Ectodermal cell (in vitro differentiated cells): ENCODE measurements around the gene CIBAR2.

ENCODE experiments used
- H3K27ac ChIP-seq: 2 replicates; pipeline ENCODE4 v1.7.0; 2013; ENCODE audit warnings: mild to moderate bottlenecking, low read depth, low read length; ENCODE audit not compliant: insufficient read depth, poor library complexity, severe bottlenecking
- H3K27me3 ChIP-seq: 2 replicates; pipeline ENCODE4 v1.7.0; 2013; ENCODE audit warnings: mild to moderate bottlenecking, low read length; ENCODE audit not compliant: insufficient read depth, control insufficient read depth, poor library complexity, severe bottlenecking
- H3K36me3 ChIP-seq: one replicate; pipeline ENCODE4 v1.7.0; 2013; ENCODE audit warnings: low read length; ENCODE audit not compliant: control insufficient read depth, insufficient read depth
- H3K4me1 ChIP-seq: one replicate; pipeline ENCODE4 v1.7.0; 2013; ENCODE audit warnings: low read length; ENCODE audit not compliant: control insufficient read depth, insufficient read depth
- H3K4me3 ChIP-seq: 2 replicates; pipeline ENCODE4 v1.7.0; 2013; ENCODE audit warnings: low read depth, low read length, control low read depth; ENCODE audit not compliant: insufficient read depth
- H3K9me3 ChIP-seq: 2 replicates; pipeline ENCODE4 v1.7.0; 2013; ENCODE audit warnings: mild to moderate bottlenecking, low read length, moderate library complexity; ENCODE audit not compliant: control insufficient read depth
- WGBS, 2 experiments: methylation state at CpG; one replicate each; pipeline ENCODE4 v1.1.7; 2013; ENCODE audit warnings: missing lambda C conversion rate in 2 of 2; 5-methylcytosine and 5-hydroxymethylcytosine counted together

CIBAR2 gene

DNA sequence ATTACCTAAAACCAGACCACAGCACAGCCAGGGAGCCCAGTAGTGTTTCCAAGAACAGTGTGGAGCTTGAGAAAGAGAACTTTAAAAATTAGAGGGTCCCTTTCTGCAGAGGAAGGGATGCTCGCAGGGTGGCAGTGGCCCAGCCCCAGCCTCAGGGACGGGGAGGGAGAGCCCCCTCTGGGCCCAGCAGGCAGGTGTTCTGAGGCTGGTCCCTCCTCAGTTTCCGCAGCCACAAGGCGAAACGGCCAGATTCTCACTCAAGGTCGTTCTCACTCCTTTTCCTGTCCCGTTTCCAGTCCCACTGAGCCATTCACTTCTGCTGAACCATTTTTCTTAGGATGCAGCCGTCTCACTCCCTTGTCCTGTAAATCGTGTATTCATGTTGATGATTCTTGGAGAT, 20.0 kb downstream of the CIBAR2 start:
- Histone ChIP-seq H3K27me3 (no peaks in the 10 kb centered on the region), H3K9me3 (no peaks in the 10 kb centered on the region), H3K27ac (no peak overlapping the region), H3K4me3 (no peak overlapping the region), H3K36me3 (no peaks in the 10 kb centered on the region), H3K4me1 (peaks cover 4% of the 10 kb centered on the region)
- WGBS, 2 experiments: 87 to 90% methylated on average over 9 of the region's 9 CpGs

DNA sequence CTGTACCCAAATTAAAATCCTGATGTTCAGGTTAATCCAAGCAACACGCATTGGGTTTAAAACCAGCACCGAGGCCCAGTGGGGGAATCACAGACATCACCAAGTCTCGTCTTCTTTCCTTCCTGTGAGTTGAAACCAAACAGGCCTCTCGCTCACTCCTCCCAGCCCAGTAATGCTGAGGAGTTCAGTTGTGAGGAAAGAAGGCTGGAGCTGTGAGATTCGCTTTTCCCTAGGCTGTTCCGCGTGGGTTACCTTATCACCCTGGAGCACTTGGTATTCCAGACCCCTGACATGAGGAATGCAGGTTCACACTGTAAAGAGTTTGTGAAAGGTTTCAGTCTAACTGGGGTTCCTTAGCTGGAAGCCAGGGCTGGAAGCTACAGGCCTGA, 20.8 kb downstream of the CIBAR2 start:
- 90 to 92% methylated on average over 7 of the region's 7 CpGs for WGBS, 2 experiments
- Histone ChIP-seq H3K36me3 (no peaks in the 10 kb centered on the region), H3K27ac (no peak overlapping the region)

DNA sequence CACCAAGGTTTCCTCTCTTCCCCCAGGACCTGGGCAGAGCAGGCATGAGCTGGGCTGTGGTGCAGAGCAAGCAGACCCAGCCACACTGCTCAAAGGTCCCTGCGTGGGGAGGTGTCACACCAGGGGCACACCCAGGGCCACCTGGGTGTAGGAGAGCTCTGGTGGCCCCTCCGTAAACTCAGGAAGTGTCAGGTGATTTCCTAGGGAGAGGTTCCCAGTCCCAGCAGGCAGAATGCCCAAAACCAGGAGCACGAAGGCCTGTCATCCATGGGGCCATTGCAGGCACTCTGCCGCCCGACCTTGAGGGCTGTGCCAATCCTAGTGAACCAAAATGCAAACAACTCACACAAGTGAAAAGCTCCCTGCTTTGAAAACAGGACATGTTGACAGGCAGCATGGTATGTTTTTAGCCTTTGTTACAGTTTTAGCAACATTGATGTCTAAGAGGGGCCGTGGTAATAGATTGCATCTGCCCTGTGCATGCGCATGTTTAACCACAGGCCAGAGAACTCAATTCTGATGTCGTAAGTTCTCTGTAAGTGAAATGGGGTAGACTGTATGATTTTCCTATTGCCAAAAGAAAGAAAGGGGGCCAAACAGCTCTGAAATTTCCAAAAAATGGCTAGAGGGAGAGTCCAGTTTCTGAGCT, 21.3 kb downstream of the CIBAR2 start:
- WGBS, 2 experiments: 91 to 92% methylated on average over 8 of the region's 8 CpGs
- peaks cover 4% of the 10 kb centered on the region for H3K4me1 ChIP-seq
- H3K4me3 ChIP-seq: no peak overlapping the region
- no peaks in the 10 kb centered on the region for H3K27me3 ChIP-seq
- no peaks in the 10 kb centered on the region for H3K9me3 ChIP-seq
- no peaks in the 10 kb centered on the region for H3K36me3 ChIP-seq
- no peak overlapping the region for H3K27ac ChIP-seq

More for the DNA sequence above, 20.8 kb downstream of the CIBAR2 start:
- peaks cover 4% of the 10 kb centered on the region for H3K4me1 ChIP-seq
- no peaks in the 10 kb centered on the region for H3K27me3 ChIP-seq
- H3K9me3 ChIP-seq: no peaks in the 10 kb centered on the region
- H3K4me3 ChIP-seq: no peak overlapping the region

DNA sequence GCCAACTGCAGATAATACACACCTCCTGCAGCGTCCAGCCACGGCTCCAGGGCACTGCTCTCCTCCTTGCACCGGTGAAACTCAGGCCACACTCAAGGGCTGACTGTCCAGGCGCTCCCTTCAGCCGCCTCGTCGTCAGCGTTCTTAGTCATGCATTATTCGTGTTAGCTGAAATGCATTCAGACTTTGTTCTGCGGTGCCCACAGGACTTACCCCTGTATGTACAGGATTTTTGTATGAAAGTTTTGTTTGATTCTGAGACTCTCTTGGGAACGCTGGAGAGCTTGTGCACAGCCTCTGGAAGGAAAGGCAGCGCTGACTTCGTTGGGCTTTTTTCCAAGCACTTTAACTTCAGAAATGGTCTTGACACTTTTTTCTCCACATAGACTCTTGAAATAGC, 22.1 kb downstream of the CIBAR2 start:
- WGBS, 2 experiments: 89 to 96% methylated on average over 13 of the region's 13 CpGs
- no peak overlapping the region for H3K27ac ChIP-seq
- H3K27me3 ChIP-seq: peaks cover under 1% of the 10 kb centered on the region
- no peak overlapping the region for H3K4me3 ChIP-seq
- peaks cover 4% of the 10 kb centered on the region for H3K4me1 ChIP-seq
- no peaks in the 10 kb centered on the region for H3K36me3 ChIP-seq
- H3K9me3 ChIP-seq: no peaks in the 10 kb centered on the region

DNA sequence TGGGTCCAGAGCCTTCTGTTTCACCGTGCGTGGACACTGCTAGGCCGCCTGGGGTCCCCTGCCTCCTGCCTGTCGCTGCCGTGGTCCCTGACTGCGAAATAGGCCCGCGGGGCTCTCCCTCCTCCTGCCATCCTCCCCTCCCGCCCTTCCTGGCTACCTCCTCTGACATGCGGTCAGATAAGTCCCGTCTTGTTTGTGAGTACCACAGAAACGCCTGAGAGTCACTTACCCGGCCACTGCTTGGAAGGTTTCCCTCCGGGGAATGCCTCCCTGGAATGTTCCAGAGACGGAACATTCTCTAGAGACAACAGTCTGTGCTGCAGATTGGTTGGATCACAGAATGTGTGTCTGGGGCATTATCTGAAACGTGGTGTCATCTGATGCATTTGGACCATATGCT, 22.7 kb downstream of the CIBAR2 start:
- H3K27me3 ChIP-seq: peaks cover 6% of the 10 kb centered on the region
- H3K4me1 ChIP-seq: peaks cover 4% of the 10 kb centered on the region
- no peaks in the 10 kb centered on the region for H3K36me3 ChIP-seq
- H3K4me3 ChIP-seq: no peak overlapping the region
- H3K9me3 ChIP-seq: no peaks in the 10 kb centered on the region
- 90 to 92% methylated on average over 16 of the region's 16 CpGs for WGBS, 2 experiments
- H3K27ac ChIP-seq: no peak overlapping the region

DNA sequence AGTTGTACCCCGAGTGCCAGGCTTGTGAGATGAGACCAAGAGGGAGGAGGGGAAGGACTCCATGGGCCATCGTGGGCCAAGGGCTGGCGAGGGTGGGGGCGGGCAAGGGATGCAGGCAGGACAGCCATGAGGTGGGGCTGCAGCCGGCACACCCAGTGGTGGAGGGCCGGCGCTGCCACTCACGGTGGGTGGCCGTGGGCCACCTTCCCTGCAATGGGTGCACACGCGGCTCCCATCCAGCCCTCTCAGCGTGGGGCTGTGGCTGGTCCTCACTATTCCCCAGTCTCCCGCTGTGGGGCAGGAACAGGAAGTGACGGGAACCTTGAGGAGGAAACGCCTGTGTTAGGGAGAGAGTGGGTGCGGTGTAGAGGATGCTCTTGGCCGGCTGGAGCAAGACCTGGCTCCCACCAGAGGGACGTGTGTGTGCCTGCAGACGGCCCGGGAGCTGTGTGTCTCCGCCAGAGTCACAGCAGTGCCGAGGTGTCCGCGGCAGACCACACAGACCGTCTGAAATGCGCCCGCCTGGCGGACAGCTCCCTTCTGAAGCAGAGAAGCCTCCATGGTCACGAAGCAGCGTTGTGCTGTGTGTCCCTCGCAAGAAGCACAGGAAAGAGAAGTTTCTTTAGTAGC, 23.6 kb downstream of the CIBAR2 start:
- no peaks in the 10 kb centered on the region for H3K9me3 ChIP-seq
- peaks cover 8% of the 10 kb centered on the region for H3K27me3 ChIP-seq
- H3K27ac ChIP-seq: no peak overlapping the region
- 93 to 94% methylated on average over 31 of the region's 31 CpGs for WGBS, 2 experiments
- H3K4me1 ChIP-seq: peaks cover 6% of the 10 kb centered on the region
- H3K36me3 ChIP-seq: no peaks in the 10 kb centered on the region
- H3K4me3 ChIP-seq: no peak overlapping the region

DNA sequence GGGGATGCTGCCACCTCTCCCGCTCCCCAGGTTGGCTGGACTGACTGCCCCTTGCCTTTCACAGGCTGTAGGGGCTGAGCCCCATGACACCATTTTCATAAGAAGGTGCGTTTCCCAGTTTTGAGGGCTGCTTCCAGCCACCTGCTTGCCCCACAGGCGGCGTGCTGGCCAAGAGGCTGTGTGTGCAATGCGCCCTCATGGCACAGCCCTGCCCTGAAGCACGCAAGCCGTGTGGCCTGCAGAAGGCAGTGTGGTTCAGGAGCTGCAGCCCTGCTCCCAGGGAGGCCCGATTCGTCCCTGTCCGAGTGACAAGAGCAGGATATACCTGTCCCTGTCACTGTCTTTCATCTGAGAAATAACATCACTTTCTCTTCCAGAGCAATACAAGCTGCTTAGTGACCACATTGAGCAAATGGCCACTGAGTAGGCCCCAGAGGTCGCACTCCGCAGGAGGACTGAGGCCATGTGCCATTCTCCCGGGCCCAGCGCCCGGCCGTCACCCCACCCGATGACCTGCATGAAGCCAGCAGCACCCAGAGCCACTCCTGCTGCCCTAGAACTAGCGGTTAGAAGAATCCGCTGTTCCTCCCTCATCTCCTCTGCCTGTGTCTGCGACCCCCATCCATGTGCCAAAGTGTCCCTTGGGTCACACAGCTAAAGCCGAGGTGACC, 24.2 kb downstream of the CIBAR2 start:
- H3K27ac ChIP-seq: no peak overlapping the region
- WGBS, 2 experiments: 95 to 96% methylated on average over 21 of the region's 21 CpGs
- no peaks in the 10 kb centered on the region for H3K9me3 ChIP-seq
- H3K27me3 ChIP-seq: peaks cover 14% of the 10 kb centered on the region
- peaks cover 9% of the 10 kb centered on the region for H3K4me1 ChIP-seq
- no peaks in the 10 kb centered on the region for H3K36me3 ChIP-seq
- H3K4me3 ChIP-seq: no peak overlapping the region

DNA sequence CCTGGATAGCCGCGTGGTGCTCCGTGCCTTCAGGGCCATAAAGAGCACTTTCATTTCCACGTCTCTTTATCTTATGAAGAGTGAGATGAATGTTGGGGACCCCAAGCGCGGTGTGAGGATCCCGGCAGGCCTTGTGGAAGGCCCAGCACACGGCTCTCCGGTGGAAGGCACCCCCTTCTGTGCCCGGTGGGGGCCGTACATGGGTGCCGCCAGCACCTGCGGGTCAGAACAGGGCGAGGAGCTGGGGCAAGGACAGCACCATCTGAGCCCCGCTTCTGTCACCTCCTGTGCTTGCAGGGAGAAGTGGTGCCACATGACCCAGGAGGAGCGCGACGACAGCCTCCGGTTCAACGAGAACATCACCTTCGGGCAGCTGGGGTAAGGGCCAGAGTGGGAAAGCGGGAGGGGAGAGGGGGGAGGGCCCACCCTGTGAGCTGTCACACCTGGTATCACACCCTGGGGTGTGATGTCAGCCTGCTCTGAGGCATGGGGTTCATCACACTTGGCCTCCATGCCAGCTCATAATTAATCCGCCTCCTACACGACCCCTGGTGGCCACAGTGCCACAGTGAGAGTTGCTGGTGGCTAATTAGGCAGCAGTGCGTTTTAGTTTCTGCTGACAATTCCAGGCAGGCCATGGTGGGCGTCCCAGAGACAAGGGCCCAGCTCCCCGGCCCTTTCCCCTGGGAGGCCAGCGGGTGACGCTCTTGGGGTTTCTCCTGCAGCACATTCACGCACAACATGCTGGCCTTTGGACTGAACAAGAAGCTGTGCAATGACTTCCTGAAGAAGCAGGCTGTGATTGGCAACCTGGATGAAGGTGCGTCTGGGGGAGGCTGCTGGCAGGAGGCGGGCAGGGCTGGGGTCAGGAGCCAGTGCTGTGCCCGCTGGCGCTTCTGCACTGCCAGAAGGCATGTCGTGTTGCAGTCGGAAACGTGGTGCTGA, 25.7 kb downstream of the CIBAR2 start:
- Histone ChIP-seq H3K27me3 (peaks cover 28% of the 10 kb centered on the region), H3K27ac (no peak overlapping the region), H3K4me3 (no peak overlapping the region), H3K36me3 (no peaks in the 10 kb centered on the region), H3K4me1 (peaks cover 23% of the 10 kb centered on the region), H3K9me3 (no peaks in the 10 kb centered on the region)
- 77 to 79% methylated on average over 37 of the region's 37 CpGs for WGBS, 2 experiments

DNA sequence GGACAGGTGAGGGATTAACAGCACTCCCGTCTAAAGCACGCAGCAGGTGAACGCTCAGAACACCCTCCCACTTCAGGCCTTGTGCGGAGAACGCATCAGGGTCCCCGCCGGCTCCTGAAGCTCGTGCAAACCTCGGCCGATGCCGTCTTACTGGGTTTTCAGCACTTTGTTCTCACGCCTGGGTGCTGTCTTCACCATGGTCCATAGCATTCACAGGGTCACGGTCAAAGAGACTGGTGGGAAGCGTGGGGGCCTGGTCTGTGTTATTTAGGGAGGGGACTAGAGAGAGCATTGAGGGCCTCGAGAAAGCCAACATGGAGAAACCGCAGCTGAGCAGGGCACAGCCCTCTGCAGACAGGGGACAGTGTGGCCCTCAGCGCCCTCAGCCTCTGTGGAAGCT, 26.6 kb downstream of the CIBAR2 start:
- 92 to 94% methylated on average over 17 of the region's 17 CpGs for WGBS, 2 experiments
- H3K4me3 ChIP-seq: no peak overlapping the region
- H3K4me1 ChIP-seq: peaks cover 31% of the 10 kb centered on the region
- peaks cover 33% of the 10 kb centered on the region for H3K27me3 ChIP-seq
- no peaks in the 10 kb centered on the region for H3K9me3 ChIP-seq
- no peaks in the 10 kb centered on the region for H3K36me3 ChIP-seq
- H3K27ac ChIP-seq: no peak overlapping the region
